Measurements from ENCODE around the gene MS4A2.

- no peak for TF ChIP-seq EZH2 (IDR thresholded peaks at IDR 0.05; ENCODE audit: borderline replicate concordance, low read depth, low read length, severe bottlenecking)
- TF ChIP-seq, protein P1, sequence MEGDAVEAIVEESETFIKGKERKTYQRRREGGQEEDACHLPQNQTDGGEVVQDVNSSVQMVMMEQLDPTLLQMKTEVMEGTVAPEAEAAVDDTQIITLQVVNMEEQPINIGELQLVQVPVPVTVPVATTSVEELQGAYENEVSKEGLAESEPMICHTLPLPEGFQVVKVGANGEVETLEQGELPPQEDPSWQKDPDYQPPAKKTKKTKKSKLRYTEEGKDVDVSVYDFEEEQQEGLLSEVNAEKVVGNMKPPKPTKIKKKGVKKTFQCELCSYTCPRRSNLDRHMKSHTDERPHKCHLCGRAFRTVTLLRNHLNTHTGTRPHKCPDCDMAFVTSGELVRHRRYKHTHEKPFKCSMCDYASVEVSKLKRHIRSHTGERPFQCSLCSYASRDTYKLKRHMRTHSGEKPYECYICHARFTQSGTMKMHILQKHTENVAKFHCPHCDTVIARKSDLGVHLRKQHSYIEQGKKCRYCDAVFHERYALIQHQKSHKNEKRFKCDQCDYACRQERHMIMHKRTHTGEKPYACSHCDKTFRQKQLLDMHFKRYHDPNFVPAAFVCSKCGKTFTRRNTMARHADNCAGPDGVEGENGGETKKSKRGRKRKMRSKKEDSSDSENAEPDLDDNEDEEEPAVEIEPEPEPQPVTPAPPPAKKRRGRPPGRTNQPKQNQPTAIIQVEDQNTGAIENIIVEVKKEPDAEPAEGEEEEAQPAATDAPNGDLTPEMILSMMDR (IDR thresholded peaks at IDR 0.05; ENCODE audit: borderline replicate concordance, extremely low read depth, low read length, poor library complexity, severe bottlenecking): no peak
Measured at GRCh38 chr11:60098508-60098907, 10.0 kb downstream of the MS4A2 start.
